ENCODE results near the gene CXCR2. TPM values are rescaled to one million over a fixed set of nuclear protein-coding genes. Genes with fewer than 3 reads are reported as not detected.
"Not testable (repeated sequence)": the region's sequence is repeated elsewhere in the genome, so short reads cannot be mapped to it uniquely, and the experiment has no call there.

Gene CXCR2
- polyA plus RNA-seq, 3 donors: 0.14 to 0.74 (median 0.36) TPM

GRCh38 chr2:218129458-218130135 is 3.8 kb downstream of the CXCR2 start:
- DNase-seq: no peak

DNA sequence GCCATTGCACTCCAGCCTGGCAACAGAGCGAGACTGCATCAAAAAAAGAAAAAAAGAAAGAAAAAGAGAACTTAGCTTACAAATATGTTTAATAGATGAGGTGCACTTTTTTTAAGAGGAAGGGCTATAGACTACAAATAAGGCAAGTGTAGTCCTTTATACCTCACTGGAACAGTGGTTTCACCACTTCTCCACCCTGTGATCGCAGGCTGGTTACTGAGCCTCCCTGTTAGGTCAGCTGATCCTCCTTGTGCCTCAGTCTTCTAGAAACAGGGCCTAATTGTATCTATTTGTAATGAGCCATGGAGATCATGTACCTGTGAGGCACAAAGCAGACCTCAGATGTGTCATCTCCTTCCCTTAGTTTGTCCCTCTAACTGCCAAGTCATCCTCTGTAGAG is 4.5 kb downstream of the CXCR2 start:
- DNase-seq: no peak

- DNase-seq: no peak
Observed at GRCh38 chr2:218130822-218131221, 5.0 kb downstream of the CXCR2 start.

GRCh38 chr2:218137514-218137913 is 11.7 kb downstream of the CXCR2 start:
- no peak for DNase-seq

DNA sequence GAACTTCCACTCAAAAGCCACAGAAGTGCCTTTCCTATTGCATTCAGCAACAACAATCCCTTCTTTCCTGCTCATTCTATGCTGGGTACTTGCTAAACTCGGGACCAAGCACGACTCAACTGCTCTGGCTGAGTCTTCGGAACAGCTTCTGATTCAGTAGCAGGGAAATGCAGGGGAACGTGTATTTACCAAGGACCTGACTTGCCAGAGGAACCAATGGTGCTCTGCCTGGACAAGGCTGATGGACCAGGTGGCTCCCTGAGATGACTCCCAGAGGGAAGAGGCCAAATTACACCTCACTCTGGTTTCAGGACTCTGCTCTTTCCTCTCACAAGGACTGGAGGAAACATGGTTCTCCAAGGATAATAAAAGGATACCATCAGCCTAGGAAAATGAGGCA is 12.2 kb downstream of the CXCR2 start:
- no peak for DNase-seq

DNA sequence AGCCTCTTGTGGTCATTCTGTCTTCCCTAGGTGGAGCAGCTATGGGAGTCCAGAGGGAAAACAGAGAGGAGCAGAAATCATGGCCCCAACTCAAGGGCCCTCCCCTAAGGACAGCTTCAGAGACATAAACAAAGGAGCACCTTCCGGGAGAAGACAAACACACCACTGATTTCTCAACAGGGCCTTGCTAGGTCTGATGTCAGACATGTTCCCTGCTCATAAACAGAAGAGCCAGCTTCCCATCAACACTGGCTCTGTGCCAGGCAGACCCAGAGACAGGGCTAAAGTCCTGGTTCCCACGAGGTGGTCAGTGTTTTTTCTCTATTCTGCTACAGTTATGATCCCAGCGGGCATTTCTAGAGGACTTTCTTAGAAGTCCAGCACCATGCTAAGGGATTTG is 19.3 kb downstream of the CXCR2 start:
- no peak for DNase-seq

GRCh38 chr2:218146056-218146455 is 20.2 kb downstream of the CXCR2 start:
- no peak for DNase-seq

GRCh38 chr2:218149098-218149497 is 23.3 kb downstream of the CXCR2 start:
- no peak for DNase-seq

- DNase-seq: no peak
Observed at GRCh38 chr2:218149848-218150440, 24.1 kb downstream of the CXCR2 start.

DNA sequence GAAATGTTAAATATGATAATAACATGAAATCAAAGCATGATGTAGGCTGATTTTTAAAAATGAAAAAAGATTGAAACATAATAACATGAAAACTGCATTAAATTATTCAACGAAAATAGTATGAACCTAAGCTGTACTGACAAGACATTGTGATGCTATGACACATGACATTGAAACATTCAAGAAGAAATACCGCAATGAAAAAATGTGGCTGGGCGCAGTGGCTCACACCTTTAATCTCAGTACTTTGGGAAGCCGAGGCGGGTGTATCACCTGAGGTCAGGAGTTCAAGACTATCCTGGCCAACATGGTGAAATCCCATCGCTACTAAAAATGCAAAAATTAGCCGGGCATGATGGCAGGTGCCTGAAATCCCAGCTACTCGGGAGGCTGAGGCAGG is 26.3 kb downstream of the CXCR2 start:
- DNase-seq: no peak

DNA sequence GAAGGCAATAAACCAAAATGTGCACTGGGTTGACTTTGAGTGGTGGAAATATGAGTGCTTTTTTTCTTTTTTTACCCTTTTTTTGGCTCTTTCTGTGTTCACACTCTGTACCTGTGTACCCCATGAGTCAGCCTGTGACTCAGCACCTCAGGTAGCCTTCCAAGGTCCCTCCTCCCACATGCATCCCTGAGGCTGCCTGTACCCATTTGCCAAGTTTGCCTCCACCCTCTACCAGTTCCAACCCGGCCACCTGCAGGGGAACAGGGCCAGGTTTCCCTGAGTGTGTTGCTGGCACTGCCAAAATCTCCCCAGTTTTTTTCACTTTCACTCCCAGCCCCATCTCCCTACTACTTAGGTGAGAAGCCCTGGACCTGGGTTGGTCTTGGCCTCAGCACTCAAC is 26.9 kb downstream of the CXCR2 start:
- no peak for DNase-seq

DNA sequence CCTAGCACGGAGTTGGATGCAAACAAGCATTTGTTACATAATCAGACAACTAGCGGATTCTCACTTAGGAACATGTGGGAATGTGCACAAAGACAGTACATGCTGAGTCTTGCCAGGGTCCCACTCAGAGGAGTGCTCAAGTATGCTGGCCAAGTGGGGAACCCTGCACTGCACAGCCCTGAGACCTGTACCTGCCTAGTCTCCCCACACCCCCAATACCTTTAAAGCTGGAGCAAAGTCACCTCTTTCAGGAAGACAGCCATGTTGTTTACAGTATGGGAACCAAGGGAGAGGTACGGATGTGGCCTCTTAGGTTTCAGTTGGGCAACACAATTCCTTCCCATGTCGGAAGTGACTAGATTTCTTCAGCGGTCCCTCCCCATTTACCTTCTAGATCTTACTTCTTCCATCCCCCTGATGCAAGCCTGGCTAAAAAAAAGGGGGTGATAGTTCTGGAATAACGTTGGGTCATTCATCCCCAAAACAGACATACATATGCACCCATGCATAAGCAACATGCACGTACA is 30.2 kb downstream of the CXCR2 start:
- DNase-seq: no peak

- no peak for DNase-seq
Observed at GRCh38 chr2:218161644-218162043, 35.8 kb downstream of the CXCR2 start.

DNA sequence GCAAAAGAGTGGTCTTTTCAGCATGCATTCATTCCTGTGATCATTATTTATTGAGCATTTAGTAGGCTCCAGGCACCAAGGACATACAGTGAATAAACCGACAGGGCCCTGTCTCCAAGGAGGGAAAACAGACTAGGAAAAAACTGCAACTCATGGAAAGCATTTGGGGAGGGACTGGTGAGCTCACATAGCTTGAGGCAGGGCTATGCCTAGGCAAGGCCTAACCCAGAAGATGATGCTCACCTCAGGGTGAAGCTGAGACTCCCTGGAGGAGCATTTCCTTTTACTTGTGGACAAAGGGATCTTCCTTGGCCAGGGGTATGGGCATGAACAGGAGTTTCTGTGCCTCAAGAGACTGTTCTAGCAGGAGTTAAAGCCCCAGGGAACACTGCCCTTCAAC is 37.0 kb downstream of the CXCR2 start:
- DNase-seq: no peak

DNA sequence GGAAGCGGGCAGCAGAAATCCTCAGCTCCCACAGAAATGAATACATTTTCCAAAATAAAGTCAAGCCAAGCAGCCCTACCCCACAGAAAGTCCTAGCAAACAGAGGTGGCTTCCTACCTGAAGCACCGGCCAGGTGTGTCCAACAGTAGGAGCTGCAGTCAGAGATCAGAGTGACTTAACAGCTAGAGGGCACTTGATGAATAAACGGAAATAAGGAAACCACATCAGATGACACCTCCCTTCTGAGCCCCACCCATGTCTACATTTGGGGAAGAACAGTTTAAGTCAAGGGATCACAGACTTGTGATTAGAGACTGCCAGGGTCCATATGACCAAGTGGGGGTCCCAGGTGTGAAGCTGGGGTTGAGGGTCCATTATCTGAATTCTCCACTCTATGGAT is 41.0 kb downstream of the CXCR2 start, which contains the start of gene CXCR1:
CXCR1 (minus strand) TSS at position 172 of the 400 bp plus-strand sequence. CDS start 1,751 bp downstream, outside the sequence.
- DNase-seq: no peak

DNA sequence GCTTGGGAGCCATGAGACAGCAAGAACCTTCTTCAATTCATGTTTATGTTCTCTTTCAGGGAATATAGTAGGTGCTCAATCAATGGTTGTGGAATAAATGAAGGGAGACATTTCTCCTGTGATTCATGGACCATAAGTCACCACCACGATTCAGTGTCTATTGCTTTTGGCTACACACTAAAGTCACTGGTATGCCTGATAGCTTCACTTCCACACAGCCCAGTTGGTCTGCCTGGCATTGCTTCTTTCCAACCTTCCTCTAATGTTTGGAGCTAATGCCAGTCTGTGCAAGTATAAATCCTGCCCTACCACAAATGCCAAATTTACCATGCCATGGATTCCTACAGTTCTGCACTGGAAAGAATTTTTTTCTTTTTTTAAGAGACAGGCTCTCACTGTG is 42.2 kb downstream of the CXCR2 start:
- DNase-seq: no peak

DNA sequence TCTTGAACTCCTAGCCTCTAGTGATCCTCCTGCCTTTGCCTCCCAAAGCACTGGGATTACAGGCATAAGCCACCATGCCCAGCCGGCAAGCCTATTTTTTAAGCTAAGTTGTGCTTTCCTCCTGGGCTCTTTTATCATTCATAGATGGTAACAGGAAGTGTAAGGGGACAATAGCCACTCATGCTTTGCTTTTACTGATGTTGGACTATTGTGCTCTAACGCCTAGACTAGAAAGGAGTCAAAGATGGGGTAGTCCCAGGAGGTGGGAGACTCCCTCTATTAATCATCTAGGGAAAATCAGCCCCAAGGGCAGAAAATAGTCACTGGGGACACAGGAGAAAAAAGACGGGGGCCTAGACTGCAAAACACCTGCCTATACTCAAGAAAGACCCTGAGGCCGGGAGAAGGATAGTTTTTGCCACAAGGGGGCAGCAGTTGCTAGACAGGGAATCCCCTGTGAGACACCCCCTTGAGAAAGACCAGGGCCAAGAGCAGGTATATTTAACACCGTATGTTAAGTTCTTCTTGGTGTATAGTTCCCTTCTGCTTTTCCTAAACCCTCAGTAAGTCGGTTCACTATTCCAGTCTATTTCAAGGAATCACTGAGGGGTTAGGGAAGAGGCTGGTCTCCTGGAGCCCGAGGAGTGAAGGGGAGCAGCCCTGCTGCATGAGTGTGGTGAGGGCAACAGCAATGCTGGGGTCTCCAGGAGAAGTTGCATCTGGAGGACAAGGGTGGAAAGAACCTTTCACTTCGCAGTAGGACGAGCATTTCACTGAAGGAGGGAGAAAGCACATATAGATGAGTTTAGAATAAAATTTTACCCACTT is 43.0 kb downstream of the CXCR2 start:
- peak; percentile 17 for DNase-seq

- DNase-seq: no peak
Observed at GRCh38 chr2:218169757-218170546, 44.1 kb downstream of the CXCR2 start.

DNA sequence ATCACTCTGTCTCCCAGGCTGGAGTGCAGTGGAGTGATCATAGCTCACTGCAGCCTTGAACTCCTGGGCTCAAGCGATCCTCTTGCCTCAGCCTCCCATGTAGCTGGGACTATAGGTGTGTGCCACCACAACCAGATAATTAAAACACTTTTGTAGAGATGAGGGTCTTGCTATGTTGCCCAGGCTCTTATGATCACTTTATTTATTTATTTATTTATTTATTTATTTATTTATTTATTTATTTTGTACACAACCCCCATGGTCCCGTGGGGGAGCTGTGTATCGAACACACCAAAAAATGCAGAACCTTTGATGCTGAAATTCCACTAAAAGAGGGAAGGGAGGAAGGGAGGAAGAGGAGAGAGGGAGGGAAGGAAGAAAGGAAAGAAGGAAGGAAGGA is 45.9 kb downstream of the CXCR2 start:
- not testable (repeated sequence) for DNase-seq

DNA sequence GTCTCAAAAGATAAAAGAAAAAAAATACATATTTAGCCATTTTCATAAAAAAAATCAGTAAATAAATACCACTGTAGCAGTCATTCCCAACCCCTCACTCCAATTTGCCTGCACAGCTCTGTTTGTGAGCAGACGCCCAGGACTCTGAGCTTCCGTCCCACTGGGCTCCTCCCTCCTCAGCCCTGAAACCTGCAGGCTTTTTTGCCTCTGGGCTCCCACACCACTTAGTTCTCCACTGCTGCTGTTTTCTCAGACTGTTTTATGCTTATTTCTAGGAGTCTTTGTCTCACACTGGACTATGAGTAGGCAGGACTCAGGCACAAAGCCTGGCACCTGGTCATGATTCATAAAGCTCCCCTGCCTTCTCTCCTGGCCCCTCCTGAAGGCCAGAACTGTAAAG is 47.0 kb downstream of the CXCR2 start:
- DNase-seq: no peak

DNA sequence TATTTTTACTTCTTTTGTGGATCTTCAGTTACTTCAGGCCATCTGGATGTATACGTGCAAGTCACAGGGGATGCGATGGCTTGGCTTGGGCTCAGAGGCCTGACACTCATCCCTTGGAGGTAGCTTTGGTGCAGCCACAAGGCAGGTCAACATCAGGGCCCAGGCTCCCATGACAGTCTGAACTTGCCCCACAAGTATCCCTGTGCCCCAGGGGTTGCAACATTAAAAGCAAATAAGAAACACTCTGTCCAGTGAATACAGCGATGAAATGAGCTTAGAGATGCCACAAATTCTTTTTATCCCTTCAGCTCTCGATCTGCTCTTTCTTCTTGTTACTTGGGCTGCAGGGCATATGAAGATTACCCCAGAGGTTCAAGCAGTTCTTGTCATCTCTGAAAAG is 54.0 kb downstream of the CXCR2 start:
- DNase-seq: no peak

Data from renal pelvis (tissue), 4 donors.